SK-MEL-5 (cell line): ENCODE results near the gene PKN1. TPM values are rescaled to one million over a fixed set of nuclear protein-coding genes. Genes with fewer than 3 reads are reported as not detected.
"Not testable (repeated sequence)": the region's sequence is repeated elsewhere in the genome, so short reads cannot be mapped to it uniquely, and the experiment has no call there.

Source experiments
- DNase-seq: peaks from one replicate; pipeline ENCODE4 v3.0.0-alpha.2; 2016; ENCODE audit warnings: low read depth, low spot score
- in situ Hi-C: cut with HindIII; loops from 2 replicates; pipeline ENCODE4 v1.10.0; 2016; ENCODE audit warnings: low sequenced_read_pairs, high pct_unique_total_duplicates, low pct_unique_long_range_greater_than_20kb
- polyA plus RNA-seq, 2 experiments: library from polyadenylated mRNA; depleted of rRNA; stranded (reverse); fragments of >200 nt; gene quantifications; 2 replicates each; pipeline ENCODE4 v1.2.3, GENCODE V29; 2015
- total RNA-seq: library from RNA; depleted of rRNA; stranded (reverse); fragments of >200 nt; shearing (Covaris generic); gene quantifications from 2 replicates; pipeline ENCODE4 v1.2.3, GENCODE V29; 2014; rRNA removed

Gene PKN1
- total RNA-seq: 29.3 and 31.1 TPM in 2 replicates
- polyA plus RNA-seq (2015; cell fraction: cytosol; rRNA removed): 46.7 and 52.6 TPM in 2 replicates
- polyA plus RNA-seq (2015; cell fraction: nucleus; rRNA removed): 27.2 and 53.1 TPM in 2 replicates

- in situ Hi-C loops: no loop called here
- DNase-seq: no peak
These were observed at the start of gene PKN1 for GRCh38 chr19:14432791-14433553. Gene PKN1 (plus strand): TSS chr19:14433306. CDS start chr19:14433522, 216 bp downstream.

- DNase-seq: no peak
- in situ Hi-C loops: no loop called here
These were observed 49.2 kb upstream of the PKN1 start for GRCh38 chr19:14383661-14384555.

GRCh38 chr19:14385492-14385891 is 47.6 kb upstream of the PKN1 start:
- DNase-seq: no peak
- in situ Hi-C loops: no loop called here

GRCh38 chr19:14390548-14390947 is 42.6 kb upstream of the PKN1 start:
- DNase-seq: no peak
- in situ Hi-C loops: no loop called here

GRCh38 chr19:14391156-14391821 is 41.8 kb upstream of the PKN1 start:
- no peak for DNase-seq
- in situ Hi-C loops: no loop called here

GRCh38 chr19:14393329-14393728 is 39.8 kb upstream of the PKN1 start:
- in situ Hi-C loops: no loop called here
- DNase-seq: no peak

- DNase-seq: no peak
- in situ Hi-C loops: no loop called here
These were observed 38.9 kb upstream of the PKN1 start for GRCh38 chr19:14394167-14394566.

GRCh38 chr19:14395262-14395661 is 37.8 kb upstream of the PKN1 start:
- DNase-seq: no peak
- in situ Hi-C loops: no loop called here

GRCh38 chr19:14395710-14396336 is 37.3 kb upstream of the PKN1 start:
- DNase-seq: no peak
- in situ Hi-C loops: no loop called here

- DNase-seq, in situ Hi-C loops: not testable (repeated sequence)
These were observed 36.4 kb upstream of the PKN1 start for GRCh38 chr19:14396730-14397129.

GRCh38 chr19:14397168-14397567 is 35.9 kb upstream of the PKN1 start:
- DNase-seq, in situ Hi-C loops: not testable (repeated sequence)

GRCh38 chr19:14400951-14401431 is 32.1 kb upstream of the PKN1 start:
- no peak for DNase-seq
- in situ Hi-C loops: no loop called here

- DNase-seq: no peak
- in situ Hi-C loops: no loop called here
These were observed 31.5 kb upstream of the PKN1 start for GRCh38 chr19:14401468-14402195.

- DNase-seq: no peak
- in situ Hi-C loops: no loop called here
These were observed 30.6 kb upstream of the PKN1 start for GRCh38 chr19:14402332-14403144.

GRCh38 chr19:14403145-14403930 is 29.8 kb upstream of the PKN1 start:
- in situ Hi-C loops, DNase-seq: not testable (repeated sequence)
